ENCODE measurements around the gene KCNQ2.
A peak's percentile ranks its signal among the peaks of the same experiment; 100 is the strongest.

The KCNQ2 gene

DNA sequence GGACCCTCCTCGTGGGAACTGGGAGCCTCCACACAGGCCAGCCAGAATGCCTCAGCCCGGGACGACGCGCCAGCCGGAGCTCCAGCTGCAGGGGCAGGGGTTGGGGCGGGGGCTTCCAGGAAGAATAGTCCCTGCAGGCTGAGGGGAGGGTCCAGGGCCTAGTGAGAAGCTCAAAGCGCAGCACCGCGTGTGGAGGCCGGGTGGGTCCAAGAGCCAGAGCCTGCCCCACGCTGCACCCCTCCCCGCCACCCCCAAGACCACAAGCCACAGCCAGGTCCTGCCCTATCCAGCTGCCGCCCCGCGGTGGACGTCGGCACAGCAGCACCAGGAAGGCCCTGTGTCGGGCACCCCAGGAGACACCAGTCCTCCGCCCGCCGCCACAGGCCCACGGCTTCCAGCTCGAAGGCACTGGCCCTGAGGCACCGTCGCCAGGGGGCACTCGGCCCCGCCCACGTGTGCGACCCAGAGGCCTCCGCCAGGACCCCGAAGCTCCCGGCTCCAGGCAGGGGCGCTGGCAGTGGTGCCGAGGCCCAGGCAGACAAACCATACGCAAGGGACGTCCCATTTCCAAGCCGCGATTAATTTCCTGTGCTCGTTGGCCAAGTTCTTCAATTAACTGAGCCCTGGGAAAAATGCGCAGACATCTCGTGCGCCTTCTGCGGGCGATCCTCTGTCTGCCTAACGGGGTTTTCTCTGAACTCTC is 19.5 kb downstream of the KCNQ2 start:
- no peak for DNase-seq

DNA sequence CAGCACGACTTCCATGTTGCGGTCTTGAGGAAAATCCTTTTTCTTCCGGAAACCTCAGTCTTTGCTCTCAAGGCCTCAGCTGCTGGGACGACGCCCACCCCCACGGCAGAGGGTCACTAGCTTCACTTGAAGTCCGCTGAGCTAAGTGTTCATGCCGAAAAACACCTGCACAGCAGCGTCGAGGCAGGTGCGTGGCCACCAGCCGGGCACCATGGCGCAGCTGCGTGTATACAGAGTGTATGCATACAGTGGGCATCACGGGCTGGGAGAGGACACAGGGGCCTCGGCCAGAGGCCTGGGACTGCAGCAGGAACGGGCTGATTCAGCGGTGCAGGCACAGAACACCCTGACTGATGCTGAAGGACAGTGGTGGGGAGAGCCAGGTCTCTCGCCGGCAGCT is 20.1 kb downstream of the KCNQ2 start:
- DNase-seq = no peak

DNA sequence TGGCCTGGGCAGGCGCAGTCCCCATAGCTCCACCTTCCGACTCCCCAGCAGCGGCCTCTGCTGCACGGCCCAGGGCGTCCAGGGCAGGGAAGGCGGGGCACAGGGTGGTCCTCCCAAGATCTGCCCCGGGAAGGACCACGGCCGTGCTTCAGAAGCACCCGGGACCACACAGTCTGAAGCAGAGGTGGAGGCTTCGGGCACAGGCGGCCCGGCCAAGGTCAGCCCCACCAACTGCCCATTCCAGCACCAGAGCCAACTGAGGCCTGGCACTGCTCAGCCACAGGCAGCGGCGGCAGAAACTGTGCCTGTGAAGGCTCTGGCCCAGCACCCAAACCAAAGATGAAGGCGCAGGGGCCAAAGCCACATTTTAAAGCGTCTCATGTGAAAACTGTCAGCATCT is 20.6 kb downstream of the KCNQ2 start:
- no peak for DNase-seq

DNA sequence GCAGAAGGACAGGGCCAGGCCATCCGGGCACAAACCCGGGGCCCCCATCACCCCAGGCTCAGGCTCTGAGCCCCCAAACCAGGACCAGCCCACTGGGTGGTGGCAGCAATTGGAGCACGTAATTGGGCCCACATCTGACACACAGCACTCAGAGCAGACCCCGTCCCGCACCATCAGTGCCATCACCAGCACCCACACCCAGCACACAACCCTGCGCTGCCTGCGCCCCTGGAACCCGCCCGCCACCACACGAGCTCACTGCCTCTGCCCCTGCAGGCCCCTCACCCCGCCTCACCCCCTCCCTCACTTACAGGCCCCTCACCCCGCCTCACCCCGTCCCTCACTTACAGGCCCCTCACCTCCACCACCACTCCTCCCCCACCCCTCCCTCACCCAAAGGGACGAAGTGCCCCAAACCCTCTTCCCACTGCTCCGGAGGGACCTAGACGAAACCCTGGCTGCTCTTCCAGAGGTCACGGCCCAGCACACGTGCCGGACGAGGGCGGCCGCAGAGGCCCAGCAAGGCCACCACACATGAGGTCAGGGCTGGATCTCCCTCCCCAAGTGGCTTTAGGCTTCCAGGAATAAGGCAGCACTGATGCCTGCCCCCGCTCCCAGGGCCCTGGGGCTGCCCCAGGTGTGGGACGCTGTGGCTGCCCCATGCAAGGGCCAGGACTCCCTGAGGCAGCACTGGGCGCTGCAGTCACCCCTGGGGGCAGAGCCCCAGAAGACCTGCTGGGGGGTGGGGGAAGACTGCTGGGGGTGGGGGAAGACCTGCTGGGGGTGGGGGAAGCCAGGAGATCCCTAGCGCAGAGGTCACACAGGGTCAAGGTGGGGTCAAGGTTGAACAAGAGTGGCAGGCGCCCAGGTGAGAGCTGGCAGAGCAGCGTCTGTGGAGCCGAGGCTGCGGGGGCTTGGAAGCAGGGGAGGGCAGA is 22.4 kb downstream of the KCNQ2 start:
- DNase-seq = no peak

DNA sequence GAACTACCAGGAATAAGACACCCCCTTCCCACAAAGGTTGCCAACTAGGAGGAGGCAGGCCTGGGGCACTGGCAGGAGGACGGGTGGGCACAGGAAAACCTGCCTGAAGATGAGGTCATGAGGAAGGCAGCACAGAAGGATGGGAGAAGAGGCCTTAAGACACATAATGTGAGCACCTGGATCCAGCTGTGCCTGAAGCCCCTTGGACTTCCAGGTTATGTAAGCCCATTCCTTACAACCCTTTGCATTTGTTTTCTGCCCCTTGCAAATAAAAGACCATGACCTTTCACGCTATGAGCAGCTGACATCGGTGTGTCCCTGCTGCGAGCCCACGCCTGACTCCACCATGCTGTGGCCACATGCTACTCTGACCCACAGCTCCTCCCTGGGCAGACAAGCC is 23.4 kb downstream of the KCNQ2 start:
- DNase-seq = no peak

DNA sequence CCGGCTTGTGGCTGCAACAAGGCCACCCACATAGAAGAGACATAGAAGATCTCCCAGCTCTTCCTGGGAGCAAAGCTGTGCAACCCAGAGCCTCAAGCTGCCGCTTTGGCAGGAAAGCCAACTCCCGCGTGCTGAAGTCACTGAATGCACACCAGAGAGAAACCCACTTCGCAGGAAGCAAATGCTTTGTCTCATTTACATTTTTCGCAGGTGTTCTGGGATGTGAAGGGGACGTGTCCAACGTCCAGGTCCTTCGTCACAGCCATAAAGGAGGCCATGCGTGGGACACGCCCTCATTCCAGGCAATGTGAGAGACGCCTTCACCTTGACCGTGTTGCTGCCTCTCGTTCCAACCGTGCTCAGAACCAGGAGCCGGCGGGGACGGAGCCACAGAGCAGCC is 24.4 kb downstream of the KCNQ2 start:
- DNase-seq = no peak

DNA sequence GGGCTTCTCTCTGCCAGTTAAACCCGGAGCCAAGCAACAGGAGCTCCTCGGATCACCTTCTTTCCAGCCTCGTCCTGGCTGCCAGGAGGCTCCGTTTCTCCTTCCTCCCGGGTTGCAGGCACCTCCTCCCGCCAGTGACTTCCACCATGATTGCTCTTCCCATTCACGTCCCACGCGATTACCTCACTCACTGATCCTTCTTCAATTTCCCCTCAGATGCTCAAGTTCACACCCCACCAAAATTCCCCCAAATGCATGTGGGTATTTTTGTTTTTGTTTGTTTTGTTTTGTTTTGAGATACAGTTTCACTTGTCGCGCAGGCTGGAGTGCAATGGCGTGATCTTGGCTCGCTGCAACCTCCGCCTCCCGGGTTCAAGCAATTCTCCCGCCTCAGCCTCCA is 25.1 kb downstream of the KCNQ2 start:
- no peak for DNase-seq

DNA sequence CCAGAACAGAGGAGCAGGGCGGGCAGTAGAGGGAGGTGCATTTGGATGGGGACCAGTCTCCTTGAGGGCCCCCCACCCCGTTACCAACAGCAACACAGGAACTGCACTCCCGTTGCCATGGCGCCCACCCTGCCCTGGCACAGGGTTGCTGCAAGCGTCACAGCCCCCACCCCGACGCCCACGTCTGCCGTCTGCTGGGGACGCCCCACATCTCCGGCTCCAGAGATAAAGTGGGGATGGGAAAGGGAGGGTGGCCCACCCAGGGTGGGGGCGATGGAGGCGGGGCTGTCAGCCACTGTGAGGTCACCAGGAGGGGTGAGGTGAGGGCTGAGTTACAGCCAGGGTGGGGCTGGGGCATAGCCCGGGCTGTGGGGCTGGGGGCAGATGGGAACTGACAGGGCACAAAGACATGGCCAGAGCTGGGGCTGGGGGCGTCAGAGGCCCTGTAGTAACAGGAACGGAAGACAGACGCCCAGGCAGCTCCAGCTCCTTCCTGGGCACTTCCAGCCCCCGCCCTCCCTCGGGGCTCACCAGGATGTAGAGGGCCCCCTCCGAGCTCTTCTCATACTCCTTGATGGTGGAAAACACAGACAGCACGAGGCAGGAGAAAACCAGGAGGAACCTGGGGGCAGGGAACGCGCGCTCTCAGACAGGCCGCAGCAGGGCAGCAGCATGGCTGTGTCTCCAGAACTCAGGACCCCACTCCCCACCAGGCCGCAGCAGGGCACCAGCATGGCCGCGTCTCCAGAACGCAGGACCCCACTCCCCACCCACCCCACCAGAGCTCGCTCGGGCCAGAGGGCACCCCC is 26.0 kb downstream of the KCNQ2 start:
- no peak for DNase-seq

DNA sequence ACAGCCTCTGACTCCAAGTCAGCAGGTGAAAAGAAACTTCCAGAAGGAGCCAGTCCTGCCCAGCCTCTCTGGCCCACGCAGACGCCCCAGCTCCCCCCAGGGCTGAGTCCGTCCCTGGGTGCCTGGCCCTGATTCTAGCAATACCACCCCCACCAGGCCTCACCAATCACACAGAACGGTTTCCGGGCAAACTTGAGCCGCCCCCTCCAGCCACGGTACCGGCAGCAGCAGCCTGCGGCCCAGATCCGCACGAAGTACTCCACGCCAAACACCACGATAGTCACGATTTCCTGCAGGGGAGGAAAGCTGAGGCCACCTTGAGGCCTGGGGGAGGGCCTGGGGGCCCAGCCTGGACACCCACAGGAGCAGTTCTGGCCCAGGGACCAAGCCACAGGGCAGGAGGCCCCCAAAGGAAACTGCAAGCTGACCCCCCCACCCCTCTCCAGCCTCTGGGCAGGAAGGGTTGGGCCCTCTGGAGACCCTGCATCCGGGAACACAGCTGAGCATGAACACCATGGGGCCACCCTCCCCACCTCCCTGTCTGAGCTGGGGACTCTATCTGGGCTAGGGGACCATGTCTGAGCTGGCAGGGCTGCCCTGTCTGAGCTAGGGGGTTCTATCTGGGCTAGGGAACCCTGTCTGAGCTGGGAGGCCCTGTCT is 27.2 kb downstream of the KCNQ2 start:
- no peak for DNase-seq

DNA sequence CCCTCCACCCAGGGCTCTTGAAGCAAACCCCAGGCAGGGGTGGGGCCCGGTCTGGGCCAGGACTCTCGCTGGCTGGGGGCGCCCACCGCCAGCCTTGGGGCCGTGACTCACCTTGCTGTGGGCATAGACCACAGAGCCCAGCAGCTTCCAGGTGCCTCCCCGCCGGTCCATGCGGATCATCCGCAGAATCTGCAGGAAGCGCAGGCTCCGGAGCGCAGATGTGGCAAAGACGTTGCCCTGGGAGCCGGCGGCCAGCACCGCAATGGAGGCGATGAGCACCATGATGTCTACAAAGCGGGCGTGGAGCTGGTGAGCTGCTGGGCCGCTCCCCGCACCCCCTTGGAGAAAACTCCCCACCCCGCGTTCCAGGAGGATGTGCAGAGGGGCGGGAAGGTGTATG is 27.9 kb downstream of the KCNQ2 start:
- DNase-seq = no peak

DNA sequence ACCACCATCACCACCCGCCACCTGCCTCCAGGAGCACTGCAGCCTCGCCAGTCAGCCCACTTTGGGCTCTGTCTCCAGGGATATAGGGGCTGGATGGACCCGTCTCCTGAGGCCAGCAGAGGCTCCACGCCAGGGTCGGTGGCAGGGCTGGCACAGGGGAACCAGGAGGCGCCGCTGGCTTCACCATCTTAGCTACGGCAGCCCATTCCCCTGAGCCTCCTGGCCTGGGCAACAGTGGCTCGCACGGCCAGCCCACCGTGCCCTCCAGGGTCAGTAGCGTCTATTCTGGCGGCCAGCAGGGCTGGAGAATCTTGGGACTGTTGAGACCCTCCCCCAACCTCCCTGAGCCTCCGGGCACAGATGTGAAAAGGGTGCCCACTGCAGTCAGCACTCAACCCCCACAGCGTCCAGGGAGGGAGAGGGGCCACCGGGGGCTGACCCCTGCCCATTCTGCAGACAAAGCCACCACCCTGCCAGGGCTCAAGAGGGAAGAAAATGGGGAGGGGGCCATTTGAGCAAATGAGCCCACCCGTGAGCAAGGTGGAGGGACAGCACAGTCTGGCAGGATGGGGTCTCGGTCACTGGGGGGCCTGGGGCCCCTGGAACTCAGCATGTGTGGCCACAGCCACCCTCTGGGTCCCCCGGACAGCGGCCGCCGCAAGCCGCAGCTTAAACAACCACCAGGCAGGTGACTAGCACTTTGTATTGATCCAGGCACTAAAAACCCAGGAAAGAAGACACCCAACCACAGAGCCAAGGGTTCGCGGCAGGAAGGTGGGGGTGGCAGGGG is 28.7 kb downstream of the KCNQ2 start:
- DNase-seq = no peak

DNA sequence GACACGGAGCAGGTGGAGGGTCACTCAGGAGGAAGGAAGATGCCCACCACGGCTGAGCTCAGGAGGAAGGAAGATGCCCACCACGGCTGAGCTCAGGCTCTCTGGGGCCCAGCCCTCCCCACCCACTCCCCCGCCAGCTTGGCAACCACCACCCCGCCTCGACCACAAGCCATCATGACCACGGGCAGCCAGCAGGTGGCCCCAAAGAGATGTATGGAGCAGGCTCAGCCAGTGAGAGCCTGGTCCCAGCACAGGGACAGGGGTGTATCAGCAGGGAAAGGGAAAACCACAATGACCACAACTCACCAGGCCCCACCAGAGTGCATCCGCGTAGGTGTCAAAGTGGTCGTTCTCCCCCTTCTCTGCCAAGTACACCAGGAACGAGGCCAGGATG is 30.4 kb downstream of the KCNQ2 start:
- DNase-seq = peak; percentile 7

DNA sequence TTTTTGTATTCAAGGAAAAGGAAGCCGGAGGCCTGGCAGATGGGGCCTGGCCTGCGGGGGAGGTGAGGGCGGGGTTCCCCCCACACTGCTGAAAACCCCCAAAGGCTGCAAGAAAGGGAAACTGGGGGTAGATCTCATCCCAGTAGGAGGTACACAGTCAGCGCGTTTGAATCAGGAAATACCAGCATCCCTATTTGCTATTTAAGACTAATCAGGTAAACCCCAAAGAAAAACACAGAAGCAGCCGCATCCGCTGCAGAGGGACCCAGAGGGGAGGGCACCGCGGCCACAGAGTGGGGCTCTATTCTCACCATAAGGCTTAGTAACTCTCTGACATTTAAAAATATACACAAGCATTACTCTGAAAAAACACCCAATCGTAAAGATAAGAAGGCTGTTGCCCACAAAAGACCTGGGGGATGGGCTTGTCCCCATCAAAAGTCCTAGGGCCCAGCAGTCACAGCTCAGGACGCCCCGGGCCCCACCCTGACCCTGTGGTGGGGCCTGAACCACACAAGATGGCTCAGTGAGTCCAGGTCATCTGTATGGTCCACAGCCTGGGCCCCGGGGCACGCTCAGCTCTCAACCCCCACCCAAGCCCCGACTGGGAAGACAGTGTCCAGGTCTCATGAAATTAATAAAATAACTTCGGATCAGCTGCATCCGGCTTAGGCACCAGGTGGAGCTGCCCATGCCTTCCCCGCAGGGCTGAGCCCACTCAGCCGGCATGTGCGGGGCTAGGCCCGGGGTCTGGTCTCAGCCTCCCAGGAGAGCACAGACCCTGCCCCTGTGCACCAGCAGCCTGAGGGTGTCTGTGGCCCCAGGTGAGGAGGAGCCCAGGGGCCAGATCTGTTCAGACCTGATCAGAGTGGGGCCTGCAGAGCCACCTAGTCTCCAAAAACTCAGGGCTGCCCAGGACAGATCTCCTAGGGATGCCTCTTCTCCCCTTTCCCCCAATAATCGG is 31.0 kb downstream of the KCNQ2 start:
- DNase-seq = no peak

DNA sequence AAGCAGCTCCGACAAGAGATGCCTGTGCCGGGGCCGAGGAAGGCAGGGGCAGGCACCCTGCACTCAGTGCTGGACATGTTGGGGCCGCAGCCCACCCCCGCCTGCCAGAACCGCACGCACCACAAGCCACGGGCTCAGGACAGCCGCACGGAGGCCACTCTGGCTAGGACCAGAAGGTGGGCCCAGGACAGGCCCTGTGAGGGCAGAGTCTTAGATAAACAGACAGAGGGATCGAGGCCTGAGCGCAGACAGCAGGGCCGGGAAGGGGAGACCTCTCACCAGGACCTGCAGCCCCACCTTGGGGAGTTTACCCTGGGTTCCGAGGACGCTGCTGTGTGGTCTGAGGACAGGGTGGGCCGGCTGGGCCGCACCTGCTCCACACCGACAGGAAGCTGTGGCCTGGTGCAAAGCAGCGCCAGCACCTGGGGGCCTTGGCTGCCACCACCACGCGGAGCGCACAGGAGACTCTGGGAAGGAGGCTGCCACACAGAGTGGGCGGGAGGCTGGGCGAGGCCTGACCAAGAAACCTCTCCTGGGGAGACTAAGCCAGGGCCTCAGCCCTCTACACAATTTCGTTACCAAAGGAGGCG is 32.0 kb downstream of the KCNQ2 start:
- no peak for DNase-seq

DNA sequence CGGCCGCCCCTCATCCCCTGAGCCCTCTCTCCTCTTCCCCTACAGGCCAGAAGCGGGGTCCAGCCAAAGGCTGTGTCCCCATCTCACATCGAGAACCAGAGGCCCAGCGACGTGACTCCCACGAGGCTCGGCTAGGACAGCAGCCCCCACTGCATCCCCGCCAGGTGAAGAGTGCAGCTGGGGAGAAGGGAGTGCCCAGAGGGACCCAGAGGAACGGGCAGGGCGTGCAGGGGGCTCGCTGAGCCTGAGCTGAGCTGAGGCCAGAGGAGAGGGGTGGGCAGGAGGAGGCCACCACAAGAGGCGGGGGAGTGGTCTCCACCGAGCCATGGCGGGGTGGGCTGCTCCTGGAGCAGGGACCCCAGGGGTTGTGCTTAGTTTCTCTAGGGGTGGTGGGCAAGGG is 32.6 kb downstream of the KCNQ2 start:
- no peak for DNase-seq

DNA sequence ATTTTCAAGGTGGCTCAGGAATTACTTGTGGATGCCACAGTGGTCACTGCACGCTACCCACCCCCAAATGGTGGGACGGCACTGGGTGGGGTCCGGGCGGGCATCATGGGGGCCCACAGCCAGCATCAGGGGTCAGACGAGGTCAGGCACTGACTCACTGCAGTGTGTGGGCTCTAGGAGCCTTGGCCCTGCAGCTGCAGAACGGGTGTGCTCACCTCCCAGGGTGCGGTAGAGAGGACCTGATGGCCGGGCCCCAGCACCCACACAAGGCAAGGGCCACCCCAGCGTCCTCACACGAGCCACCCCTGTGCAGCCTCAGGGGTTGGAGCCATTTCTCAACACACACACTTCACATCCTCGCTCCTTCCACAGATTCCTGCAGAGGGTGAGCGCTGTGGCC is 34.3 kb downstream of the KCNQ2 start:
- no peak for DNase-seq

DNA sequence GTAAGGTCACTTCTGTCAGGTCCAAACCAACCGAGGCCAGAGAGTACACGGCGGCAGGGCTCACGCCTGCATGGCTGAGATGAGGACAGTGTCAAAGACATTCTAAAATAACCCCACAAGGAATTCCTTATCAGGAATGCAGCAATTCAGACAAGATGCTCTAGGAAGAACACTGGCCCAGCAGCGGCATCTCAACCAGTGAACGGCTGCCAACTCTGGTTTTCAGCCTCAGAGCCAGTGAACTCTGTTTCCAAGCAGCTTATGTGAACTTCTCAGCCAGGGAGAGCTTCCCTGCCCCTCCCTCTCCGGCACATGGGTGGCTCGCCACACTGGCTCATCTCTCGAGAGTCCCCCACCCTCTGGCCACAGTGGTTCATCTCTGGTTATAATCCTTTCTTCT is 36.9 kb downstream of the KCNQ2 start:
- DNase-seq = peak; percentile 3

DNA sequence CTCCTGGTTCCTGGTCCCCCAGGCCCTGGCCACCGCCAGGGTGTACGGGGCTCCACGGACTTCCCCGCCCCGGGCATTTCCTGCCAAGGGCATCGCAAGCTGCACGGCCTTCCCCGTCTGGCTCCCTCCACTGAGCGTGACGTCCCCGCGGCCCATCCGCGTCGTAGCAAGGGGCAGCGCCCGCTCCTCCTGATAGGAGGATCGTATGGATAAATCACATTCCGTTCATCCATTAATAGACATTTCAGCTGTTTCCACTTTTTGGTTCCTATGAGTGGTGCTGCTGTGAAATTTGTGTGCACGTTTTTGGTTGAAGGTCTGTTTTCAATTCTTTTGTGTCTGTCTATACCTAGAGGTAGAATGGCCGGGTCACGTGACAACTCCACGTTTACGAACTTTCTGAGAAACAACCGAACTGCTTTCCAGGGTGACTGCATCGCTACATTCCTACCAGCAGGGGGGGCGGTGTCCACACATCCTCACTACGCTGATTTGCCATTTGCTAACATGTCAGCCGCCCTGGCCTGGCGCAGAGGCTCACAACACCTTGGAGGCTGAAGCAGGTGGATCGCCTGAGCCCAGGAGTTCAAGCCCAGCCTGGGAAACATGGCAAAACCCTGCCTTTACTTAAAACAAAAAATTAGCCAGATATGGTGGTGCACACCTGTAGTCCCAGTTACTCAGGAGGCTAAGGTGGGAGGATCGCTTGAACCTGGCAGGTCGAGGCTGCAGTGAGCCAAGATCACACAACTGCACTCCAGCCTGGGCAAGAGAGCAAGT is 37.7 kb downstream of the KCNQ2 start:
- peak; percentile 51 for DNase-seq

DNA sequence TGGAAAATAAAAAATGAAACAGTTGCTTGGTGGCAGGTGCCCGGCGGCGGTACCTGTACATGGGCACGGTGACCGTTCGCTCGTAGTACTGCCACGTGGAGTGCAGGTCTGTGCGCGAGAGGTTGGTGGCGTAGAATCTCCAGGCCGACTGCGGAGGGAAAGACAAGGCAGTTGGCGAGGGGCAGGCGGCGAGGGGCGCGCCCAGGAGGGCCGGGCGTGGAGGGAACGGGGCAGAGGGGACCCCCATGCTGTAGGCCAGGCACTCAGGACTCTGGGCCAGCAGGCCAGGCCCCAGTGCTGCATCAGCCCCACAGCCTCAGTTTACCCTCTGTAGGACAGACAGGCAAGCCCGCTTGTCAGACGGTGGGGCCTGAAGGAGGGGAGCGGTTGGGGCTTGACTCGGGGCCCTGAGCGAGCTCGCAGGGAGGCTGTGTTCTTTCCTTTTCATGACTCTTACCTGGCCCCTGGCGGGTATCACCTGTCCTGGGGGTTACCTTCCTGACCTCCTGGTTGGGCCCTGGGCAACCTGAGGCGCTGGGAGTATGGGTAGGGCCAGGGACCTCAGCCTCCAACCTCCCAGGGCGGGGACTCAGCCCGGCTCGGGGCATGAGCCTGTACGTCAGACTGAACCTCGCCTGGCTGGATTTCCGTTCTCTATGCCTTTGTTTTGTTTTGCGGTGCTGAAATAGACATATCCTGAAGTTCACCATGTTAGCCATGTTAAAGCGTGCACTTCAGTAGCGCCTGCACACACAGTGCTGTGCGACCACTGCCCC is 38.5 kb downstream of the KCNQ2 start:
- no peak for DNase-seq

Measured in midbrain (tissue), 1 donor.